Calu3 (cell line): Measurements from ENCODE around the gene CCDC152. TPM values are rescaled to one million over a fixed set of nuclear protein-coding genes. Genes with fewer than 3 reads are reported as not detected.

Experiments
- BruUV-seq: library from RNA; stranded (reverse); fragments of 400-500 nt; replicated peaks from 2 replicates; lab custom pipeline; 2021; lab: Mats Ljungman, UMichigan
- CTCF ChIA-PET: fragments of 300-600 bp; sonication (Branson Sonifier 250); formaldehyde crosslinking; loops from one replicate; lab custom pipeline; 2022; ENCODE audit warnings: antibody characterized with exemption; lab: Charles Lee
- DNase-seq: peaks from one replicate; pipeline ENCODE4 v3.0.0; 2022
- H3K27ac Mint-ChIP-seq: one replicate; pipeline ENCODE4 v1.8.0; 2022; ENCODE audit warnings: mixed read lengths; ENCODE audit not compliant: unreplicated experiment
- H3K27me3 Mint-ChIP-seq: one replicate; pipeline ENCODE4 v1.8.0; 2022; ENCODE audit warnings: mixed read lengths; ENCODE audit not compliant: unreplicated experiment
- H3K36me3 Mint-ChIP-seq: one replicate; pipeline ENCODE4 v1.8.0; 2022; ENCODE audit warnings: mild to moderate bottlenecking, moderate library complexity, mixed read lengths; ENCODE audit not compliant: insufficient read depth, unreplicated experiment
- H3K4me1 Mint-ChIP-seq: one replicate; pipeline ENCODE4 v1.8.0; 2022; ENCODE audit warnings: mild to moderate bottlenecking, low read depth, mixed read lengths; ENCODE audit not compliant: unreplicated experiment
- H3K4me3 Mint-ChIP-seq: one replicate; pipeline ENCODE4 v1.8.0; 2022; ENCODE audit warnings: mild to moderate bottlenecking, low read depth, moderate library complexity, mixed read lengths; ENCODE audit not compliant: unreplicated experiment
- H3K9me3 Mint-ChIP-seq: one replicate; pipeline ENCODE4 v1.8.0; 2022; ENCODE audit warnings: low read depth, mixed read lengths; ENCODE audit not compliant: unreplicated experiment
- intact Hi-C: fragments of 100-400 bp; cut with micrococcal nuclease; formaldehyde crosslinking; loops from one replicate; pipeline ENCODE4 v1.10.0; 2022; ENCODE audit not compliant: unreplicated experiment
- total RNA-seq: library from RNA; stranded (reverse); gene quantifications from 2 replicates; pipeline ENCODE4 v1.2.3, GENCODE V29; 2022
- TF ChIP-seq, protein P1 (sequence below): fragments of 200-600 bp; IDR thresholded peaks from one replicate; pipeline ENCODE4 v1.8.0; 2022; ENCODE audit warnings: antibody characterized with exemption; ENCODE audit not compliant: unreplicated experiment

The CCDC152 gene
- total RNA-seq, 1 experiment from 2014 or later, result 16.3 TPM

DNA sequence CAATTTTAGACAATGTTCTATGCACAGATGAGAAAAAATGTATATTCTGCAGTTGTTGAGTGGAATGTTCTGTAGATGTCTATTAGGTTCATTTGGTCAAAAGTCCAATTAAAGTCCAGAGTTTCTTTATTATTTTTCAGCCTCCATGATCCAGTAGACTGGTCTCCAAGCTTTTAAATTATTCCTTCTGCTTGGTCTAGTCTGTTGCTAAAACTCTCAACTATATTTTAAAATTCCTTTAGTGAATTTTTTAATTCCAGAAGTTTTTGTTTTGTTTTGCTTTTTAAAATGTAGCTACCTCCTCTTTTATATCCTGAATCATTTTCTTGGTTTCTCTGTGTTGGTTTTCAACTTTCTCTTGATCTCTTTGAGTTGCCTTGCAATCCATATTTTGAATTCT is 30.5 kb downstream of the CCDC152 start:
- intact Hi-C loops, result no loop called here
- H3K9me3 Mint-ChIP-seq, result peaks cover 6% of the 10 kb centered on the region
- H3K36me3 Mint-ChIP-seq, result no peaks in the 10 kb centered on the region
- BruUV-seq, result no TSS peak
- no peak for DNase-seq
- H3K27me3 Mint-ChIP-seq, result no peaks in the 10 kb centered on the region
- CTCF ChIA-PET, result interaction anchor here (0.6 kb wide), 1 partner anchor 1280 kb away, joined by 3 read pairs; no protein-coding TSS in a partner anchor
- no peaks in the 10 kb centered on the region for H3K4me1 Mint-ChIP-seq
- H3K27ac Mint-ChIP-seq, result no peak overlapping the region
- H3K4me3 Mint-ChIP-seq, result no peak overlapping the region
- TF ChIP-seq, protein P1, sequence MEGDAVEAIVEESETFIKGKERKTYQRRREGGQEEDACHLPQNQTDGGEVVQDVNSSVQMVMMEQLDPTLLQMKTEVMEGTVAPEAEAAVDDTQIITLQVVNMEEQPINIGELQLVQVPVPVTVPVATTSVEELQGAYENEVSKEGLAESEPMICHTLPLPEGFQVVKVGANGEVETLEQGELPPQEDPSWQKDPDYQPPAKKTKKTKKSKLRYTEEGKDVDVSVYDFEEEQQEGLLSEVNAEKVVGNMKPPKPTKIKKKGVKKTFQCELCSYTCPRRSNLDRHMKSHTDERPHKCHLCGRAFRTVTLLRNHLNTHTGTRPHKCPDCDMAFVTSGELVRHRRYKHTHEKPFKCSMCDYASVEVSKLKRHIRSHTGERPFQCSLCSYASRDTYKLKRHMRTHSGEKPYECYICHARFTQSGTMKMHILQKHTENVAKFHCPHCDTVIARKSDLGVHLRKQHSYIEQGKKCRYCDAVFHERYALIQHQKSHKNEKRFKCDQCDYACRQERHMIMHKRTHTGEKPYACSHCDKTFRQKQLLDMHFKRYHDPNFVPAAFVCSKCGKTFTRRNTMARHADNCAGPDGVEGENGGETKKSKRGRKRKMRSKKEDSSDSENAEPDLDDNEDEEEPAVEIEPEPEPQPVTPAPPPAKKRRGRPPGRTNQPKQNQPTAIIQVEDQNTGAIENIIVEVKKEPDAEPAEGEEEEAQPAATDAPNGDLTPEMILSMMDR, result no peak

DNA sequence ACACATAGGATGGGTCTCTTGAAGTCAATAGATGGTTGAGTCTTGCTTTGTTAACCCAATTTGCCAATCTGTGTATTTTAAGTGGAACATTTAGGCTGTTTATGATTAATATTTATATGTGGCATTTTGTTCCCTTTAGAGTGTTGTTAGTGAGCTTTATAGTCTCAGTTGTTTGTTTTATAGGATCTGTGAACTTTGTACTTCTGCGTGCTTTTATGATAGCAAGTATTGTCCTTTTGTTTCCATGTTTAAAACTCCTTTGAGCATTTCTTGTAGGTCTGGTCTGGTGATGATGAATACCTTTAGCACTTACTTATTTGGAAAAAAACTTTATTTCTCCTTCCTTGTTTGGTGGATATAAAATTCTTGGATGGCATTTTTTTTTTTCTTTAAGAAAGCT is 31.2 kb downstream of the CCDC152 start:
- intact Hi-C loops, result no loop called here
- no TSS peak for BruUV-seq
- no peaks in the 10 kb centered on the region for H3K4me1 Mint-ChIP-seq
- CTCF ChIA-PET, result interaction anchor here (0.6 kb wide), 1 partner anchor 1279 kb away, joined by 3 read pairs; no protein-coding TSS in a partner anchor
- H3K27me3 Mint-ChIP-seq, result no peaks in the 10 kb centered on the region
- TF ChIP-seq, protein P1, result no peak
- no peak overlapping the region for H3K27ac Mint-ChIP-seq
- peaks cover 6% of the 10 kb centered on the region for H3K9me3 Mint-ChIP-seq
- no peaks in the 10 kb centered on the region for H3K36me3 Mint-ChIP-seq
- DNase-seq, result no peak
- H3K4me3 Mint-ChIP-seq, result no peak overlapping the region

DNA sequence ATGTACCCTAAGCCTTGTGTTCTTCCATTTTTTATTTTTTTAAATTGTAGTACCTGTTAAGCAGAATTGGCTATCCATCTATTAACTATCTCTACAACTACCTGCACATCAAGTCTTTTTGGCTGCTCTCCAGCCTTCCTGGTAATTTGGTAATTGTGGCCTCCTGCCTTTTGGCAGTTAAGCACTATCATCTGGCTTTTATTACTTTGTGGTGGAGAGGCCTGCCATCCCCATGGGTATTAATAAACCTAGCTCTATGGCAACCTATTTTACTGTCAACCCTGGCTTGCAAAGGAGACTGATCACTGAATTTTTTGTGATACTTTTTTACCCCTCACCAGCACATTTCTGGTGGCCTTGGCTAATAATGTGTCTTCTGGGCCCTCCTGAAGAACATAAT is 34.5 kb downstream of the CCDC152 start:
- Mint-ChIP-seq H3K9me3 (peaks cover 6% of the 10 kb centered on the region), H3K27me3 (no peaks in the 10 kb centered on the region), H3K36me3 (no peaks in the 10 kb centered on the region), H3K27ac (no peak overlapping the region), H3K4me1 (no peaks in the 10 kb centered on the region), H3K4me3 (no peak overlapping the region)
- TF ChIP-seq, protein P1, result no peak
- BruUV-seq, result no TSS peak
- CTCF ChIA-PET, result no interaction called here
- intact Hi-C loops, result no loop called here
- DNase-seq, result no peak

DNA sequence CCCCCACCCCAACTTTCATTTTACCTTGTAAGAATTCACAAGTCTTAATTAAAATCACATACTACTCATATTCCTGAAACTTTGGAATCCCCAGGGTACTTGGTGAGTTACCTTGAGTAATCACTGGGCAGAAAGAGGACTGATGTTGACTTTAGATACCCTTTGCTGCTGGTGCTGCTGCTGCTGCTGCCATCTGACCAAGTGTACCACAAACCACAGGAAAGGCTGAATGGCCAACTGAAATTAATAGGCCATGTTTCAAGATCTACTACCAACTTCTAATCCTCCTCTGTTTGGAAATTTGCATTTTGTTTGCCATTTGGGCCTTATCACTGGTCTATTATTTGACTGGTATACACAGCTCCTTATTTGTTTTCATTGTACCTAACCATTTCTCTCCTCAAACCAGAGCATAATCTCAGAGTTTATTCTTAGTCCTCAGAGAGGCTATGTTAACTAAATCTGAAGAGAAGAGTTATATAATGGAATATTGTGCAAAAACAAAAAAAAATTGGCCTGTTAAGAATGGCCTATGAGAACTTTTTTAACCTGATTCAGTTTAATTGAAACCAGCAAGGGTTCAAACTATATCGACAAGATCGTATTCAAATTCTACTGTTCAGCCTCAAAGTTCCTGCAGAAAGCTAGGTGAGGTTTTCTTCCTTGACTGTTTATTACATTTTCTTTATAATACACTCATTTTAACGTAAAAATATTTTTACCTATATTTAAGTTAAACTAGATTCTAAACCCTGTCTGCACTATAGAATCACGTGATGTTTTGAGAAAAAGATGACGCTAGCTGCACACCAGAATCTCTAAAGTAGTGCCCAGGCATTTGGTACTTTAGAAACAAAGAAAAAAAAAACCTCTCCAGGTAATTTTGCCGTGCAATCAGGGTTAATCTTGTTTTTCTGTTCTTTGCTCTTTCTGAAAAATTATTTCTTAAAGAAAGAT is 41.9 kb downstream of the CCDC152 start:
- no TSS peak for BruUV-seq
- no peak overlapping the region for H3K4me3 Mint-ChIP-seq
- CTCF ChIA-PET, result interaction anchor here (0.6 kb wide), 1 partner anchor 114 kb away, joined by 3 read pairs; no protein-coding TSS in a partner anchor
- H3K9me3 Mint-ChIP-seq, result no peaks in the 10 kb centered on the region
- intact Hi-C loops, result no loop called here
- no peak for DNase-seq
- no peaks in the 10 kb centered on the region for H3K36me3 Mint-ChIP-seq
- no peaks in the 10 kb centered on the region for H3K4me1 Mint-ChIP-seq
- no peak overlapping the region for H3K27ac Mint-ChIP-seq
- TF ChIP-seq, protein P1, result no peak
- no peaks in the 10 kb centered on the region for H3K27me3 Mint-ChIP-seq
